Suppressor macrophage (primary cell): Measurements from ENCODE around the gene F5.

Experiments
- DNase-seq, 4 experiments: peaks; one replicate each; pipeline ENCODE4 v3.0.0-alpha.2; 2020 to 2022
- total RNA-seq, 17 experiments: gene quantifications; one replicate each; lab custom pipeline; 2026; ENCODE audit warnings: mixed read lengths in 6 of 17, inconsistent platforms in 3 of 17; lab: John Stamatoyannopoulos, UW

Gene F5
- total RNA-seq: 0.05 to 14.2 (median 0.28) reads per million in 17 experiments

- peak; percentile 77 to 90 (median 86) for DNase-seq
Observed at GRCh38 chr1:169586395-169587255, at the start of gene F5. F5 (minus strand) TSS chr1:169586481; CDS start chr1:169586386, 95 bp downstream.

- no peak for DNase-seq
Observed at GRCh38 chr1:169634877-169635276, 48.6 kb upstream of the F5 start.

GRCh38 chr1:169634145-169634544 lies 47.9 kb upstream of the F5 start:
- DNase-seq: no peak

- DNase-seq: no peak
Observed at GRCh38 chr1:169631249-169631648, 45.0 kb upstream of the F5 start.

- no peak for DNase-seq
Observed at GRCh38 chr1:169630006-169630405, 43.7 kb upstream of the F5 start, which contains the start of gene SELP. SELP (minus strand) TSS chr1:169630124; CDS start chr1:169630074, 50 bp downstream.

- peak in 3 of 4 experiments; percentile 23 to 30 (median 27) for DNase-seq
Observed at GRCh38 chr1:169624912-169625311, 38.6 kb upstream of the F5 start.

GRCh38 chr1:169624122-169624521 lies 37.8 kb upstream of the F5 start:
- no peak for DNase-seq

GRCh38 chr1:169623132-169623926 lies 37.0 kb upstream of the F5 start:
- no peak for DNase-seq

- DNase-seq: no peak
Observed at GRCh38 chr1:169620565-169620964, 34.3 kb upstream of the F5 start.

- DNase-seq: no peak
Observed at GRCh38 chr1:169618367-169618766, 32.1 kb upstream of the F5 start.

- no peak for DNase-seq
Observed at GRCh38 chr1:169615803-169616202, 29.5 kb upstream of the F5 start.

- DNase-seq: peak in 3 of 4 experiments; percentile 22 to 47 (median 22)
Observed at GRCh38 chr1:169610858-169611257, 24.6 kb upstream of the F5 start.

- DNase-seq: no peak
Observed at GRCh38 chr1:169610108-169610507, 23.8 kb upstream of the F5 start.

GRCh38 chr1:169608226-169608625 lies 21.9 kb upstream of the F5 start:
- DNase-seq: peak; percentile 47 to 71 (median 62)

GRCh38 chr1:169604781-169605560 lies 18.7 kb upstream of the F5 start:
- DNase-seq: peak; percentile 82 to 94 (median 90)

- peak; percentile 27 to 71 (median 45) for DNase-seq
Observed at GRCh38 chr1:169601096-169601881, 15.0 kb upstream of the F5 start.

- DNase-seq: peak in 2 of 4 experiments; percentile 11 to 12
Observed at GRCh38 chr1:169595764-169596711, 9.8 kb upstream of the F5 start.

GRCh38 chr1:169594391-169594790 lies 8.1 kb upstream of the F5 start:
- no peak for DNase-seq

- DNase-seq: no peak
Observed at GRCh38 chr1:169590932-169591331, 4.7 kb upstream of the F5 start.

- DNase-seq: no peak
Observed at GRCh38 chr1:169588785-169589485, 2.7 kb upstream of the F5 start.
